Daoy (cell line): Measurements from ENCODE around the gene P2RX7. TPM values are rescaled to one million over a fixed set of nuclear protein-coding genes. Genes with fewer than 3 reads are reported as not detected.
"Not testable (repeated sequence)": the region's sequence is repeated elsewhere in the genome, so short reads cannot be mapped to it uniquely, and the experiment has no call there.

Experiments
- DNase-seq: peaks from one replicate; pipeline ENCODE4 v3.0.0-alpha.2; 2015; ENCODE audit warnings: low read depth
- total RNA-seq: library from RNA; depleted of rRNA; stranded (reverse); fragments of >200 nt; shearing (Covaris generic); gene quantifications from 2 replicates; pipeline ENCODE4 v1.2.3, GENCODE V29; 2014

P2RX7 gene
- total RNA-seq, 1 experiment from 2014 or later, result 0.57 TPM

GRCh38 chr12:121170611-121171260 is 38.1 kb downstream of the P2RX7 start:
- peak; percentile 84 for DNase-seq

- DNase-seq, result no peak
Observed at GRCh38 chr12:121172145-121172544, 39.5 kb downstream of the P2RX7 start.

GRCh38 chr12:121175383-121176119 is 42.9 kb downstream of the P2RX7 start:
- no peak for DNase-seq

- no peak for DNase-seq
Observed at GRCh38 chr12:121176826-121177529, 44.3 kb downstream of the P2RX7 start.

- no peak for DNase-seq
Observed at GRCh38 chr12:121181181-121181580, 48.5 kb downstream of the P2RX7 start.

GRCh38 chr12:121182222-121182893 is 49.7 kb downstream of the P2RX7 start:
- DNase-seq, result no peak

- no peak for DNase-seq
Observed at GRCh38 chr12:121184425-121184824, 51.7 kb downstream of the P2RX7 start.

GRCh38 chr12:121184984-121185889 is 52.6 kb downstream of the P2RX7 start:
- DNase-seq, result no peak

- DNase-seq, result no peak
Observed at GRCh38 chr12:121186826-121187225, 54.1 kb downstream of the P2RX7 start.

- no peak for DNase-seq
Observed at GRCh38 chr12:121187501-121187900, 54.8 kb downstream of the P2RX7 start.

- DNase-seq, result no peak
Observed at GRCh38 chr12:121188227-121188626, 55.6 kb downstream of the P2RX7 start.

GRCh38 chr12:121189131-121189530 is 56.5 kb downstream of the P2RX7 start:
- DNase-seq, result no peak

- peak; percentile 37 for DNase-seq
Observed at GRCh38 chr12:121189619-121190155, 57.0 kb downstream of the P2RX7 start.

GRCh38 chr12:121190523-121191031 is 57.9 kb downstream of the P2RX7 start:
- DNase-seq, result peak; percentile 92

GRCh38 chr12:121191151-121191550 is 58.5 kb downstream of the P2RX7 start:
- no peak for DNase-seq

GRCh38 chr12:121196902-121197301 is 64.2 kb downstream of the P2RX7 start:
- DNase-seq, result no peak

GRCh38 chr12:121198949-121199348 is 66.3 kb downstream of the P2RX7 start:
- DNase-seq, result no peak

- not testable (repeated sequence) for DNase-seq
Observed at GRCh38 chr12:121201140-121201539, 68.5 kb downstream of the P2RX7 start.

GRCh38 chr12:121202407-121203355 is 70.0 kb downstream of the P2RX7 start:
- no peak for DNase-seq
